ENCODE data around the gene LSAMP. TPM values are rescaled to one million over a fixed set of nuclear protein-coding genes. Genes with fewer than 3 reads are reported as not detected.

The LSAMP gene
- total and polyA plus RNA-seq, 2 of the 8 experiments (the other 6 are each of a cell fraction or from before 2014, with no cell fraction given) = 1.8 to 5.7 TPM

- TF ChIP-seq CHD7 (IDR thresholded peaks at IDR 0.05; ENCODE audit: insufficient replicate concordance, low read length) = no peak
- TF ChIP-seq FOSL1 (IDR thresholded peaks at IDR 0.05; ENCODE audit: insufficient read depth, low read depth, low read length) = no peak
- TF ChIP-seq HDAC2 (IDR thresholded peaks at IDR 0.05; ENCODE audit: borderline replicate concordance in 1 of 2, low read depth in 2 of 2, low read length in 2 of 2) = no peak
- TF ChIP-seq CTBP2 (IDR thresholded peaks at IDR 0.05; ENCODE audit: borderline replicate concordance, insufficient read depth, insufficient read length, low read length) = no peak
- no peak for TF ChIP-seq KDM4A (IDR thresholded peaks at IDR 0.05; ENCODE audit: low read depth, low read length, severe bottlenecking)
- TF ChIP-seq NANOG (IDR thresholded peaks at IDR 0.05; ENCODE audit: insufficient read depth, low read depth, low read length, poor library complexity, severe bottlenecking) = no peak
- no peak for TF ChIP-seq EGR1 (IDR thresholded peaks at IDR 0.05; ENCODE audit: borderline replicate concordance, low read depth, low read length)
- no peak for TF ChIP-seq MAX (IDR thresholded peaks at IDR 0.05)
These were observed 644.7 kb downstream of the LSAMP start (continued) for GRCh38 chr3:115800489-115801075.

Measured in H1 (cell line).